Measurements from ENCODE around the gene PDK1.
"Not testable (repeated sequence)": the region's sequence is repeated elsewhere in the genome, so short reads cannot be mapped to it uniquely, and the experiment has no call there.

PDK1 gene

DNA sequence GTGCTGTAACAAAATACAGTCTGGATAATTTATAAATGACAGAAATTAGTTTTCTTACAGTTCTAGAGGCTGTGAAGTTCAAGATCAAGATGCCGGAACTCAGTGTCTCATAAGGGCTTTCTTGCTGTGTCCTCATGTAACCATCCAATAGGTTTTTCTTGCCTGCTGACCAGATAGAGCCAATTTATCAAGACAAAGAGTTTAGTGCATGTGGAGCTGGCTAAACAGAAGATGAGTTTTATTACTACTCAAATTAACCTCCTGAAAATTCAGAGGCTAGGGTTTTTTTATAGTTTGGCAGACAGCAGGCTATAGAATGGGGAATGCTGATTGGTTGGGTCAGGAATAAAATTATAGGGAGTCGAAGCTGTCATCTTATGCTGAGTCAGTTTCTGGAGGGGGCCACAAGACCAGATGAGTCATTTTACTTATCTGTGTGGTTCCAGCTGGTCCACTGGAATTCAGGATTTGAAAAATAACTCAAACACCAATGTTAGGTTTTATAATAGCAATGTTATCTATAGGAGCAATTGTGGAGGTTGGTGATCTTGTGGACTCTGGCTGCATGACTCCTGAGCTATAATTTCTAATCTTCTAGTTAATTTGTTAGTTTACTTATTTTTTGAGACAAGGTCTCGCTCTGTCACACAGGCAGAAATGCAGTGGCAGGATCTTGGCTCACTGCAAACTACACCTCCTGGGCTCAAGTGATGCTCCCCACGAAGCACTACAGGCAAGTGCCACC, 3.2 kb upstream of the PDK1 start:
- DNase-seq (ENCODE audit: low read depth), result no peak

DNA sequence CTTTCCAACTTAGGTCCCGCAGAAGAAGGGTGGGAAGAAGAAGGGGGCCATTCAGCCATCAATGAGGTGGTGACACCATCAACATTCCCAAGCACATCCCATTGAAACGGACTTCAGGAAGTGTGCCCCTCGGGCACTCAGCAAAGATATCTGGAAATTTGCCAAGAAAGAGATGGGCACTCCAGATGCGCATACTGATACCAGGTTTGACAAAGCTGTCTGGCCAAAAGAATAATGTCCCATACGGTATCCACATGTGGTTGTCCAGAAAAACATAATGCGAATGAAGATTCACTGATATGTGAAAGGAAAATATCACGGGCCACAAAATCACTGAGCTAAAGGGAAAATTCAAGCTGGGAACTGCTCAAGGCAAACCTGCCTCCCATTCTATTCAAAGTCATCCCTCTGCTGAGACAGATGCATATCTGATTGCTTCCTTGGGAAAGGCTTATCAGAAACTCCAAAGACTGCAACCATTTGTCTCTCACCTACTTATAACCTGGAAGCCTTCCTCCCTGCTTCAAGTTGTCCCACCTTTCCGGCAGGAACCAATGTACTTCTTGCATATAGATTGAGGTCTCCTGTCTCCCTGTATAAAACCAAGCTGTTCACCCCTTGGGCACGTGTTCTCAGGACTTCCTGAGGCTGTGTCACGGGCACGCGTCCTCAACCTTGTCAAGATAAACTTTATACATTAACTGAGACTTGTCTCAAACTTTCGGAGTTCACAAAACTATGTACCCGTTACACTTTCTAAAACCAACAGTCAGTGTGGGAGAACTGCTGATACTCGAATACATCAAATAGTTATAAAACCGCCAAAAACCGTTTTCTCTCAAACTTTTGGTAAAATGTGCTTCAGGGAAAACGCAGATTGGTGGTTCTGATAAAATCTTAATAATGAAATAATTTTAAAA, 1.3 kb upstream of the PDK1 start:
- DNase-seq (ENCODE audit: low read depth), result no peak

DNA sequence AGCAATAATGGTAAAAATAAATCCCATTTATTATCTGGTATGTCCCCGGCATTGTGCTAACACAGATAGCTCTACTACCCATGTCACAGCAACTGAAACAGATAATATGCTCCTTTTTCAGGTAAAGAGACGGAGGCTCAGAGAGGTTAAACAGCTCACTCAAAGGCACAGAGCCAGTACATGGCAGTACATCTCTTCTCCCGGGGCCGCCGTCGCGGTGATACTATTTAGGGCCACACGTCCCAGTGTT, 693 bp upstream of the PDK1 start:
- no peak for DNase-seq (ENCODE audit: low read depth)

DNA sequence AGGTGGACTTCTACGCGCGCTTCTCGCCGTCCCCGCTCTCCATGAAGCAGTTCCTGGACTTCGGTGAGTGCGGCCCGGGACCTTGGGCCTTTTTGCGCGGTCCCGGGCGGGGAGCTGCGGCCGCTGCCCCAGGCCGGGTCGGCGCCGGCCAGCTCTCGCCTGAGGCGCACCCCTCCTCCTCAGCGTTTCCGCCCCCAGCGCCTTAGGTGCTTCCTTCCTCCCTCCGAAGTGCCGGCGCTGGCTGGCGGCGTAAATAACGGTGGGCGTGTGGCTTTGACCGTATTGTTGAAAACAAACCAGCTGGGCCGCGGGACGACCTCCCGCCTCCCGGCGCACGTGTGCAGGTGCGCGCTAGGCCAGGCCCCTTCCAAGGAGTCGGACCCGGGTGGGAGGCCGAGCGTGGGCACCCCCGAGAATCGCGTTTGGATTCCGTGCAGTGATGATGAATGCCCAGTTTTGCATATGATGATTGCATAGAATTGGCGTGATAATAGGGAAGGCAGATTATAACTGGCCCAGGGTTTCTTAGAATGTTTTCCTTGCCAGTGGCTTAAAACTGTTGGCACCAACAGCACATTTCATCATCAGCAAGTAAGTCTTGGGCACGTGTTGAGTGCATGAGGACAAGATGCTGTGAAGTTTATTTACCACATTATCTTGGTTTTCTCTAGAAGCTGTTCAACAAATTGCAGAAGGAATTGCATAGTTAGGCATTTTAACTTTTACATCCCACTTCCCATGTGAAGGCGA, 569 bp downstream of the PDK1 start:
- peak; percentile 41 for DNase-seq (ENCODE audit: low read depth)

DNA sequence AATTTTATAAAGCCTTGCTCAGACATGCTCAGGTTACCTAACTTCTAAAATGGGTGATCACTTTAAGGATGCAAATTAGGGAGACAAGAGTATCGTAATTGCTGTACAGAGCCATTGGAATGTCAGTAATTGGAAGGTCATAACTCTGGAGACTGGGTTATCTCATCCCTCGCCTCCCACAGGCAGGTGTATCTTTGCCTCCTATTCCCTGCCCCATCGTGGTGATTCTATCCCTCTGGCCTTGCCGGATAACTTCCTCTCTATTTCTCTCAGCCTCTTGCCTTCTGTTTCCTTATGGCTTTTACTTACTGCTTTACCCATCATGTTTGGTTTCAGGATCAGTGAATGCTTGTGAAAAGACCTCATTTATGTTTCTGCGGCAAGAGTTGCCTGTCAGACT, 2.5 kb downstream of the PDK1 start:
- no peak for DNase-seq (ENCODE audit: low read depth)

DNA sequence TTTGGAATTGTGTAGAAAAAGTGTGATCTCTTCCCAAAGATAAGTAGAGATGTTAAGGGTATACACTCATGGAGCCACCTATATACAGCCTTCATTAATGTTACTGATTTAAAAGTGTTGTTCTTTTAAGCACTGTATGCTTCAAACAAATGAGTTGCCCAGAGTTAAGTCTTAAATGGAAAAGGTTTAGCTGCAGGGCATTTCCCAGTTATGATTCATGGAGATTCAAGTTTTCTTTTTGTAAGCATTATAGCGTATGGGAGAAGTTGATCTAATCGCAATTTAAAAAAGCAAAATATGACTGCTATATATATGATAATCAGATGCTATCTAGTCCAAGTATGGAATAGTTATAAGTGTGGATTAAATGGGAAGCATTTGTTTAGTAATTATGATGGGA, 4.8 kb downstream of the PDK1 start:
- no peak for DNase-seq (ENCODE audit: low read depth)

GRCh38 chr2:172561270-172561669, 5.4 kb downstream of the PDK1 start:
- DNase-seq (ENCODE audit: low read depth), result no peak

DNA sequence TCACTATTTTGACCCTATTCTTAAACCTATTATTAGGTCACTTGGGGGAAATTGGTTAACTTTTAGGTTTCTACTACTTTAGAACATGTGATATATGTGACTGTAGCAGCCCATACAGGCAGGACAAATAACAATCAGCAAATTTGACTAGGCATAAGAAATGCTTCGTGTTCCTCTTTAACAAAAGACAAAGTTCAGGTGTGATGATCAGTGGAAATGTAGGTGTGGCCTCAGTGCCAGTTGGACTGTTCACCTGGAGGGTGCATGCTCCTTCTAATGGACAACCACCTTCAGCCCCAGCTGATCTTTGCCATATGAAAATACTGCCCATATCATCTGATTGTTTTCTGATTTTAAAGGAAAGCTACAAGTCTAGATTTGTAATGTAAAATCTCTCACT, 6.4 kb downstream of the PDK1 start:
- no peak for DNase-seq (ENCODE audit: low read depth)

GRCh38 chr2:172564376-172564775, 8.5 kb downstream of the PDK1 start:
- no peak for DNase-seq (ENCODE audit: low read depth)

DNA sequence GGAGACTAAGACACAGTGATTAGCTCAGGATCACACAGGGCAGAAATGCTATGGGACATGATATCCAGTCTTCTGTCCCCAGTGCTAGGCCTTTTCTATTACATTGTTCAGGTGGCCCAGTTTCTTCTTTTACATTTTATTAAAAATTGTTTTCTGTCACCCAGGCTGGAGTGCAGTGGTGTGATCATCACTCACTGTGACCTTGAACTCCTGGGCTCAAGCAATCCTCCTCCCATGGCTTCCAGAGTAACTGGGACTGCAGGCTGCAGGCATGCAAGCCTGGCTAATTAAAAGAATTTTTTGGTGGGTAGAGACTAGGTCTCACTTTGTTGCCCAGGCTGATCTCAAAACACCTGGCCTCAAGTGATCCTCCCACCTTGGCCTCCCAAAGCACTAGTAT, 15.4 kb downstream of the PDK1 start:
- no peak for DNase-seq (ENCODE audit: low read depth)

GRCh38 chr2:172572981-172573380, 17.1 kb downstream of the PDK1 start:
- DNase-seq (ENCODE audit: low read depth), result no peak

GRCh38 chr2:172574965-172575364, 19.1 kb downstream of the PDK1 start:
- no peak for DNase-seq (ENCODE audit: low read depth)

DNA sequence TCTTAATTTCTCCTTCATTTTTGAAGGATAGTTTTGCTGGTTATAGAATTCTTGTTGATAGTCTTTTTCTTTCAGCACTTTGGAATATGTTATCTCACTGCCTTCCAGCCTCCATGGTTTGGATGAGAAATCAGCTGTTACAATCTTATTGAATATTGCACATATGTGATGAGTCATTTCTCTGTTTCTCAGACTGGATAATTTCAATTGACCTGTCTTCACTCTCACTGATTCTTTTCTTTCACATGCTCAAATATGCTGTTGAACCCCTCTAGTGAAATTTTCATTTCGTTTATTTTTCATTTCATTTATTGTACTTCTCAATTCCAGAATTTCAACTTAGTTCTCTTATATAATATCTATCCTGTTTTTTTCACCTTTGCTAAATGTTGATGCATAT, 22.2 kb downstream of the PDK1 start:
- DNase-seq (ENCODE audit: low read depth), result no peak

DNA sequence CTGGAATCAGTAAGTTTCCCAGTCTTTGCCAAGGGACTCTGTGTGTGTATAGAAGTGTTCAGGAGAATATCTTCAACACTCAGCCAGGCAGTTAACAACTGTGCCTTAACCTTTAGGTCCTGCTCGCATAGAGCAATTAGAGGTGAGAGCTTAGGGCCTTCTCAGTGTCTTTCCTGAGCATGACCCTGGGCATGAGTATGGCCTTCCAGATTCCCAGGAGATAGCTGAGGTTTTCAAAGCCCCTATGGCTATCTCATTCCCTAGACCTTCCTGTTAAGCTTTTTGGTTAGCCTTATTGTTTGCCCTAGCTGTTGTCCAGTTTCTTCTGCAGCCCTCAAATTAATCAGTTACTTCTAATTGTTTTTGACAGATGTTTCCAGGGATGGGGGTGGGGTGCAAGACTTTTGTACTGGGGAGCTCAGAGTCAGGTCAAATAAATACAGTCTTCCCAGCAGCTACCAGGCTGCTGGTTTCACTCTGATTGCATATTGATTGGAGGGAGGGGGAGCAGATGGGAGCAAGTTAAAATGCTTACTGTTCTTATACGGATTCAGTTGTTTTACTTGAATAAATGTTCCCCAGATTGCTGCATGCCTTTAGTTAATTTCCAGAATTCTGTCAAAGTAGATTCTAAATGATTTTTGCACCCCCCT, 23.1 kb downstream of the PDK1 start:
- DNase-seq (ENCODE audit: low read depth), result no peak

DNA sequence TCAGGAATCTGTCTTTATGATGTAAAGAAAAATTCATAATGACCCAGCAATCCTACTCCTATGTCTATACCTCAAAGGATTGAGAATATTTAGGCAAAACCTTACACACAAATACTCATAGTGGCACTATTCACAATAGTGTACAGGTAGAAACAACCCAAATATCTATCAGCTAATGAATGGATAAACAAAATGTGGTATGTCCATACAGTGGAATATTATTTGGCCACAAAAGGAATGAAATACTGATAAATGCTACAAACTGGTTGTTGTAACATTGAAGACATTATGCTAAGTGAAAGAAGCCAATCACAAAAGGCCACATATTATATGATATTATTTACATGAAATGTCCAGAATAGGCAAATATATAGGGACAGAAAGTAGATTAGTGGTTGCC, 24.7 kb downstream of the PDK1 start:
- no peak for DNase-seq (ENCODE audit: low read depth)

- DNase-seq (ENCODE audit: low read depth), result no peak
Observed at GRCh38 chr2:172582656-172583055, 26.8 kb downstream of the PDK1 start.

DNA sequence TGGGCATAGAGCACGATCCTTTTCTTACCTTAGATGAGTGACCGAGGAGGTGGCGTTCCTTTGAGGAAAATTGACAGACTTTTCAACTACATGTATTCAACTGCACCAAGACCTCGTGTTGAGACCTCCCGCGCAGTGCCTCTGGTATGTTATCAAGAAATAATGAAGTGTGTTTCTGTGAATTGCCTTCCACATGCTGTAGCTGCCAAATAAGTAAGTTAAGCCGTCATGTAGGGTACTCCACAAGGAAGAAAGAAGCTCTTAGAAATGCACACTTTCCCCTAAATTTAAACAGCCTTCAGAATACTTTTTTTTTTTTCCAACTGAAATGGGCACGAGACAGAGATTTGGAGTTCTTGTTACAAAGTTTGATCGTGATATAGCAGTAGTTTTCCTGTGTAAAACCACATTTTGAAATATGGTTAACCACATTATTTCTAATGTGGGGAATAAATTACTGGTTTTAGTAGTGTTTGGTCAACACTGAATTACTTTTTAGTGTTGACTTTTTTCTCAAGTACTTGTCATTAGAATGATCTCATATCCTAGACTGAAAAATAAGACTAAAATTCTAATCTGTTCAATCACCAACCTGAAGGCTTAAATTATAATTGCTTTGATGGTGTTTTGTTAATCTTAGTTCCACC, 30.5 kb downstream of the PDK1 start:
- DNase-seq (ENCODE audit: low read depth), result no peak

DNA sequence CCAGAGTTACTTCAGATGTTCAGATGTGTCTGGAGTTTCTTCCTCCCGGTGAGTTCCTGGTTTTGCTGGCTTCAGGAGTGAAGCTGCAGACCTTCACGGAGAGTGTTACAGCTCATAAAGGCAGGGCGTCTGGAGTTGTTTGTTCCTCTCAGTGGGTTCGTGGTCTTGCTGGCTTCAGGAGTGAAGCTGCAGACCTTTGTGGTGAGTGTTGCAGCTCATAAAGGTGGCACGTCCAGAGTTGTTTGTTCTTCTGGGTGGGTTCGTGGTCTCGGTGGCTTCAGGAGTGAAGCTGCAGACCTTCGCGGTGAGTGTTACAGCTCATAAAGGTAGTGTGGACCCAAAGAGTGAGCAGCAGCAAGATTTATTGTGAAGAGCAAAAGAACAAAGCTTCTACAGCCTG, 31.3 kb downstream of the PDK1 start:
- not testable (repeated sequence) for DNase-seq (ENCODE audit: low read depth)

DNA sequence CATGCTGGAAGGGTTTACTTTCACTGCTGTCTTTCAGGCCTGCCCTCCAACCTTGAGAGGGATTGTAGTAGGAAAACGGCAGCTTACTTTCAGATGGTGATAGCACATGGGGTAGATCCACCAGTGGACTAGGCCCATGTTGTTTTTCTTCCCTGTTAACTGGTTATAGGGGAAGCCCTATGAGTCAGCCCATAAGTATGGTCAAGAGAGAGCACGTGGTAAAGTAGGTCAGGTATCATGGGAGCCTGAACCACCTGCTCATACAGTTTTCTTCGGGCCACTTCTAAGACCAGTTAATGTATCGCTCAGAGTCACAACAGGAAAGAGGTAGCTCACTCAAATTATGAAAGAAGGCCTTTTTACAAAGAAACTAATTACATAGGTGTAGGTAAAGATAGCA, 33.0 kb downstream of the PDK1 start:
- DNase-seq (ENCODE audit: low read depth), result no peak

GRCh38 chr2:172591386-172591785, 35.5 kb downstream of the PDK1 start:
- not testable (repeated sequence) for DNase-seq (ENCODE audit: low read depth)

GRCh38 chr2:172592190-172592589, 36.3 kb downstream of the PDK1 start:
- not testable (repeated sequence) for DNase-seq (ENCODE audit: low read depth)

GRCh38 chr2:172596776-172597175, 40.9 kb downstream of the PDK1 start:
- no peak for DNase-seq (ENCODE audit: low read depth)
